A673 (cell line): ENCODE data around the gene SHC4. TPM values are rescaled to one million over a fixed set of nuclear protein-coding genes. Genes with fewer than 3 reads are reported as not detected.

Experiments
- BruUV-seq: library from RNA; stranded (reverse); fragments of 400-500 nt; replicated peaks from 2 replicates; lab custom pipeline; 2021; lab: Mats Ljungman, UMichigan
- CTCF ChIA-PET: fragments of 300-600 bp; sonication (Branson Sonifier 250); formaldehyde crosslinking; loops from one replicate; lab custom pipeline; 2022; ENCODE audit warnings: antibody characterized with exemption; lab: Charles Lee
- POLR2A ChIA-PET: fragments of 300-600 bp; sonication (Branson Sonifier 250); formaldehyde crosslinking; loops from one replicate; lab custom pipeline; 2022; ENCODE audit warnings: antibody characterized with exemption; ENCODE audit not compliant: low non-redundant PET; lab: Charles Lee
- DNase-seq: peaks from one replicate; pipeline ENCODE4 v3.0.0-alpha.2; 2015; ENCODE audit warnings: low spot score
- H3K27ac ChIP-seq: fragments of 200-600 bp; sonication (generic); 2 replicates; pipeline ENCODE4 v1.5.1; 2016; ENCODE audit warnings: mixed run types, low read depth, mild to moderate bottlenecking, mixed read lengths, antibody characterized with exemption, low read length; ENCODE audit not compliant: poor library complexity, severe bottlenecking
- H3K27me3 ChIP-seq: fragments of 200-600 bp; sonication (generic); replicated peaks from 2 replicates; pipeline ENCODE4 v1.6.1; 2017; ENCODE audit warnings: mixed run types, low read depth, mild to moderate bottlenecking, mixed read lengths, antibody characterized with exemption, low read length; ENCODE audit not compliant: insufficient read depth, poor library complexity
- H3K36me3 ChIP-seq: fragments of 200-600 bp; sonication (generic); 2 replicates; pipeline ENCODE4 v1.6.1; 2016; ENCODE audit warnings: mixed run types, mild to moderate bottlenecking, mixed read lengths, antibody characterized with exemption, low read length; ENCODE audit not compliant: insufficient read depth, poor library complexity, severe bottlenecking
- H3K4me1 ChIP-seq: fragments of 200-600 bp; sonication (generic); 2 replicates; pipeline ENCODE4 v1.6.1; 2017; ENCODE audit warnings: mixed run types, mild to moderate bottlenecking, mixed read lengths, antibody characterized with exemption, low read length; ENCODE audit not compliant: insufficient read depth, poor library complexity, severe bottlenecking
- H3K4me3 ChIP-seq: fragments of 200-600 bp; sonication (generic); 2 replicates; pipeline ENCODE4 v1.5.1; 2016; ENCODE audit warnings: low read depth, mixed run types, mild to moderate bottlenecking, mixed read lengths, low read length; ENCODE audit not compliant: poor library complexity, severe bottlenecking
- H3K9me3 ChIP-seq: fragments of 200-600 bp; sonication (generic); 2 replicates; pipeline ENCODE4 v1.6.1; 2016; ENCODE audit warnings: mixed run types, low read depth, mild to moderate bottlenecking, mixed read lengths, antibody characterized with exemption, low read length; ENCODE audit not compliant: poor library complexity, severe bottlenecking
- EZH2 ChIP-seq: fragments of 200-600 bp; sonication (generic); IDR thresholded peaks from 2 replicates; pipeline ENCODE4 v1.6.1; 2017; ENCODE audit warnings: borderline replicate concordance, low read depth, mild to moderate bottlenecking, mixed read lengths, antibody characterized with exemption, low read length; ENCODE audit not compliant: poor library complexity, severe bottlenecking
- intact Hi-C: fragments of 100-400 bp; cut with micrococcal nuclease; formaldehyde crosslinking; loops from one replicate; pipeline ENCODE4 v1.10.0; 2022; ENCODE audit not compliant: unreplicated experiment
- total RNA-seq: library from RNA; stranded (reverse); gene quantifications from 2 replicates; pipeline ENCODE4 v1.2.3, GENCODE V29; 2021
- TF ChIP-seq, protein P1 (sequence below): fragments of 300-800, 200-600 bp; sonication (generic); conservative IDR thresholded peaks from 2 replicates; pipeline ENCODE4 v1.5.1; 2017; ENCODE audit warnings: low read depth, mild to moderate bottlenecking, antibody characterized with exemption, low read length, moderate library complexity, mixed read lengths

The SHC4 gene
- total RNA-seq, 1 experiment from 2014 or later: 0.73 TPM

DNA sequence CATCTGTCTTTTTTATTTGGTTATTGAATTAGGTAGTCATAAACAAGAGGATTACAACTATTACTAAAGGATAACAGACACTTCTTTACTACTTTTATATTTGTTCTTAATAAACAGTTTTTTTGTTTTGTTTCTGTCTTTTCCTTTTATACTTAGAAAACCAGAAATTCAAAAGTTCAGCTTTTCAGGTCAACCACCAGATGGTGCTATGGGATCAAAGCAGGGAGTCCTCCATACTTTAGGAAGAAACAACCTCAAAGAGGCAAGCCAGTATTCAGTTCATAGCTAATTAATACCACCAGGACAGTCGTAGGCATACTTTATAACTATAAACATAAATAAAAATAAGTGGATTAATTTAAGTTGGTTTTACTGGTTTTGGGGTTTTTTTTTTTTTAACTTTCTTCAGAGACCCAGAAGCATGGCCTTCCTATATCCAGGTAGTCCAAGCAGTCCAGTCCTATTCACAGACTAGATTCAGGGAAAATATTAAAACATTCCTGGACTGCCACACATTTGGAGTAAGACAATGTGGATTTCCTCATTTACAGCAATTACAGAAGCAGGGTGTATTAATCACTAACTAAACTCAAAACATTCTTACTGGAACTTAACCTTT lies 101.8 kb downstream of the SHC4 start:
- peaks cover 26% of the 10 kb centered on the region for H3K4me1 ChIP-seq
- H3K27me3 ChIP-seq: no peaks in the 10 kb centered on the region
- no peaks in the 10 kb centered on the region for H3K36me3 ChIP-seq
- no peak overlapping the region for H3K27ac ChIP-seq
- ChIA-PET CTCF (interaction anchor here (0.5 to 1.8 kb wide), 17 partner anchors 16 to 1286 kb away, joined by 3 to 25 read pairs (median 4); partner anchors contain the start of genes CEP152, COPS2, EID1 and FGF7), POLR2A (no interaction called here)
- DNase-seq: peak; percentile 77
- BruUV-seq: no TSS peak
- no peak for TF ChIP-seq EZH2
- TF ChIP-seq, protein P1, sequence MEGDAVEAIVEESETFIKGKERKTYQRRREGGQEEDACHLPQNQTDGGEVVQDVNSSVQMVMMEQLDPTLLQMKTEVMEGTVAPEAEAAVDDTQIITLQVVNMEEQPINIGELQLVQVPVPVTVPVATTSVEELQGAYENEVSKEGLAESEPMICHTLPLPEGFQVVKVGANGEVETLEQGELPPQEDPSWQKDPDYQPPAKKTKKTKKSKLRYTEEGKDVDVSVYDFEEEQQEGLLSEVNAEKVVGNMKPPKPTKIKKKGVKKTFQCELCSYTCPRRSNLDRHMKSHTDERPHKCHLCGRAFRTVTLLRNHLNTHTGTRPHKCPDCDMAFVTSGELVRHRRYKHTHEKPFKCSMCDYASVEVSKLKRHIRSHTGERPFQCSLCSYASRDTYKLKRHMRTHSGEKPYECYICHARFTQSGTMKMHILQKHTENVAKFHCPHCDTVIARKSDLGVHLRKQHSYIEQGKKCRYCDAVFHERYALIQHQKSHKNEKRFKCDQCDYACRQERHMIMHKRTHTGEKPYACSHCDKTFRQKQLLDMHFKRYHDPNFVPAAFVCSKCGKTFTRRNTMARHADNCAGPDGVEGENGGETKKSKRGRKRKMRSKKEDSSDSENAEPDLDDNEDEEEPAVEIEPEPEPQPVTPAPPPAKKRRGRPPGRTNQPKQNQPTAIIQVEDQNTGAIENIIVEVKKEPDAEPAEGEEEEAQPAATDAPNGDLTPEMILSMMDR: peak; percentile 92
- no peaks in the 10 kb centered on the region for H3K9me3 ChIP-seq
- no peak overlapping the region for H3K4me3 ChIP-seq
- intact Hi-C loops: loop anchor here (1.0 to 10.0 kb wide), 5 partner anchors 173 to 1285 kb away; partner anchors contain the start of gene FGF7

DNA sequence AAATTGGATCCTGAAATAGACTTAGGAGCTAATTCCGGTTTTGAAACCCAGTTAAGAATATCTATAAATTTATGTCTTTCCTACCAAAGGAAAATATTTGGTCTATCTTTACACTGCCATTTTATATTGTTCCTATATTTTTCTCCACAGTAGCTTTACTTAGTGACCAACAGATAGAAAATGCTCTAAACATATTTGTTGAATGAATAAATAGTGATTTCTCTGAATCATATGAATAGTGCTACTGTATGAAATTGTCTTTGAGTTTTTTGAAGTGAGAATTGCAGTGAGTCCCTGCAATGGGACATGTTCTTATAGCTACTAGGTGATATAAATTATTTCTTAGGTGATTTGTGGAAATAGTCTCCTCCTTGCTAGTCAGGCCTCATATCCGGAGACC lies 104.3 kb downstream of the SHC4 start:
- no peak overlapping the region for H3K4me3 ChIP-seq
- ChIA-PET CTCF (interaction anchor here (1.8 kb wide), 1 partner anchor 116 kb away, joined by 3 read pairs; no protein-coding TSS in a partner anchor), POLR2A (no interaction called here)
- no TSS peak for BruUV-seq
- no peak for DNase-seq
- H3K36me3 ChIP-seq: no peaks in the 10 kb centered on the region
- H3K4me1 ChIP-seq: peaks cover 19% of the 10 kb centered on the region
- no peaks in the 10 kb centered on the region for H3K27me3 ChIP-seq
- H3K27ac ChIP-seq: no peak overlapping the region
- TF ChIP-seq, protein P1: no peak
- no peak for TF ChIP-seq EZH2
- H3K9me3 ChIP-seq: no peaks in the 10 kb centered on the region
- intact Hi-C loops: loop anchor here (2.0 to 5.0 kb wide), 2 partner anchors 365 to 502 kb away; no protein-coding TSS in a partner anchor

DNA sequence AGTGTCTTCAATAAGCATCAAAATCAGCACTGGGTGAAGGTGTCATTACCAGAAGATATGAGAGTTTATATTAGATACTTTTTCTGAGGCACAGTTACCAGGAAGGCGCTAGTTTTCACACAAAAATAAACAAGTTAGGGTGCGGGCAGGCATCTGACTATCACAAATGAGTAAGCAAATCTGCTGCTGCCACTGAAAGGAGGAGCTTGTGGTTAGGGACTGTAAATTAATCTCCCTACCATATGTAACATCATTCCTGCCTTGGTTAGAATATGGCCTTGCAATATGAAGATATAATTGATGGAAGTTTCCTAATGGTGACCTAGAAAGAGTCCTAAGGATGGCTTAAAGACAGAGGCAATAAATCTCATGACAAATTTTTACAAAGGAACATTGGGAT lies 105.3 kb downstream of the SHC4 start:
- no TSS peak for BruUV-seq
- Histone ChIP-seq H3K27ac (no peak overlapping the region), H3K4me3 (no peak overlapping the region), H3K36me3 (no peaks in the 10 kb centered on the region), H3K27me3 (no peaks in the 10 kb centered on the region), H3K4me1 (peaks cover 19% of the 10 kb centered on the region), H3K9me3 (no peaks in the 10 kb centered on the region)
- ChIA-PET CTCF (interaction anchor here (1.4 to 1.8 kb wide), 2 partner anchors 117 to 287 kb away, joined by 3 to 4 read pairs; no protein-coding TSS in a partner anchor), POLR2A (no interaction called here)
- intact Hi-C loops: loop anchor here (2.0 to 5.0 kb wide), 2 partner anchors 366 to 501 kb away; no protein-coding TSS in a partner anchor
- no peak for DNase-seq
- TF ChIP-seq EZH2: no peak
- TF ChIP-seq, protein P1: no peak
